Measurements from ENCODE around the gene OSBPL8. TPM values are rescaled to one million over a fixed set of nuclear protein-coding genes. Genes with fewer than 3 reads are reported as not detected.

Gene OSBPL8
- total RNA-seq, 1 donor from 2014 or later: 43.2 TPM

Other genes starting within 250 kb of the OSBPL8 start
- 9.6 TPM for gene BBS10, start 211.4 kb downstream of the OSBPL8 start, total RNA-seq
- 26.8 TPM for gene ZDHHC17, start 204.3 kb upstream of the OSBPL8 start, total RNA-seq